Diencephalon (tissue), 1 donor: ENCODE results near the gene ELK1. TPM values are rescaled to one million over a fixed set of nuclear protein-coding genes. Genes with fewer than 3 reads are reported as not detected.

Experiments
- small RNA-seq: library from RNA; depleted of rRNA; stranded (forward); fragments of <200 nt; gene quantifications from one replicate; pipeline ENCODE3, GENCODE V24; 2014
- total RNA-seq: library from RNA; depleted of rRNA; stranded (reverse); fragments of >200 nt; gene quantifications from one replicate; pipeline ENCODE4 v1.2.3, GENCODE V29; 2014

ELK1 gene, protein sequence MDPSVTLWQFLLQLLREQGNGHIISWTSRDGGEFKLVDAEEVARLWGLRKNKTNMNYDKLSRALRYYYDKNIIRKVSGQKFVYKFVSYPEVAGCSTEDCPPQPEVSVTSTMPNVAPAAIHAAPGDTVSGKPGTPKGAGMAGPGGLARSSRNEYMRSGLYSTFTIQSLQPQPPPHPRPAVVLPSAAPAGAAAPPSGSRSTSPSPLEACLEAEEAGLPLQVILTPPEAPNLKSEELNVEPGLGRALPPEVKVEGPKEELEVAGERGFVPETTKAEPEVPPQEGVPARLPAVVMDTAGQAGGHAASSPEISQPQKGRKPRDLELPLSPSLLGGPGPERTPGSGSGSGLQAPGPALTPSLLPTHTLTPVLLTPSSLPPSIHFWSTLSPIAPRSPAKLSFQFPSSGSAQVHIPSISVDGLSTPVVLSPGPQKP
- total RNA-seq = 11.3 TPM

GRCh38 chrX:47650164-47651042 lies at the start of gene ELK1:
Gene ELK1 (minus strand): TSS chrX:47650563. CDS start chrX:47641441, 9,122 bp downstream.

DNA sequence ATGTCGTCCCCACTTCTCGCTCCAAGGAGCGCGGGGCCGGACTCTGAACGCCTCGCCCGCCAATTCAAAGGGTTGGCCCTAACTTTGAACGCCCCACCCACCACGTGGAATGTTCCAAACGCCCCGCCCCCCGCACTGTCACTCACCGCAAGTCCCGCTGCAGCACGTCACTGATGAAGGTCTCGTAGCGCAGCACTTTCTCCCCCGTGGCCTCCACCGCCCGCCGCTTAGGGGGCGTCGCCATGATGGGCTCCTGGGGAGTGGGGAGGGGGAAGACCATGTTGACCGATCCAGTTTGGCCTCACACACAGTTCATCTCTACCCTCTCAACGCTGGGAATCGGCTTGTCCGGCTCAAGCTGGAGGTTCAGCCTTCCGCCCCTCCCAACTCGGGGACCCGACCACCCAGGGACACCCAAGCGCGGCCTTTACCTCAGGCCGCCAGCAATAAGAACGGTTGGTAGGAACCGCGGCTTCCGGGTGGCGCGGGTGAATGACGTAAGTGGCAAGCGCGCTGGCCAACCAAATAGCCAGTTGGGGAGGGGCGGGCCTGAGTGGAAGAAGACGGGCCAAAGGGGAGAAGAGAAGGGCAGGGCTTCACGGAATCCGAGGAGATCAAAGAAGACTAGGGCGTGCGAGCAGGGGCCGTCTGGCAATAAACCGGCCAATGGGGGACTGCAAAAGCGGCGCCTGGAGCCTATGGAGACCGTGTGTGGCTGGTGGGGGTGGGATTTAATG lies 8.5 kb upstream of the ELK1 start, which contains the start of gene UXT:
Gene UXT (minus strand): TSS at position 497 of the 737 bp plus-strand sequence. CDS start 253 bp downstream, at position 244.

GRCh38 chrX:47629419-47630200 lies 20.8 kb downstream of the ELK1 start, which contains the start of gene CFP:
Gene CFP (minus strand): TSS chrX:47629930. CDS start chrX:47629844, 86 bp downstream.

DNA sequence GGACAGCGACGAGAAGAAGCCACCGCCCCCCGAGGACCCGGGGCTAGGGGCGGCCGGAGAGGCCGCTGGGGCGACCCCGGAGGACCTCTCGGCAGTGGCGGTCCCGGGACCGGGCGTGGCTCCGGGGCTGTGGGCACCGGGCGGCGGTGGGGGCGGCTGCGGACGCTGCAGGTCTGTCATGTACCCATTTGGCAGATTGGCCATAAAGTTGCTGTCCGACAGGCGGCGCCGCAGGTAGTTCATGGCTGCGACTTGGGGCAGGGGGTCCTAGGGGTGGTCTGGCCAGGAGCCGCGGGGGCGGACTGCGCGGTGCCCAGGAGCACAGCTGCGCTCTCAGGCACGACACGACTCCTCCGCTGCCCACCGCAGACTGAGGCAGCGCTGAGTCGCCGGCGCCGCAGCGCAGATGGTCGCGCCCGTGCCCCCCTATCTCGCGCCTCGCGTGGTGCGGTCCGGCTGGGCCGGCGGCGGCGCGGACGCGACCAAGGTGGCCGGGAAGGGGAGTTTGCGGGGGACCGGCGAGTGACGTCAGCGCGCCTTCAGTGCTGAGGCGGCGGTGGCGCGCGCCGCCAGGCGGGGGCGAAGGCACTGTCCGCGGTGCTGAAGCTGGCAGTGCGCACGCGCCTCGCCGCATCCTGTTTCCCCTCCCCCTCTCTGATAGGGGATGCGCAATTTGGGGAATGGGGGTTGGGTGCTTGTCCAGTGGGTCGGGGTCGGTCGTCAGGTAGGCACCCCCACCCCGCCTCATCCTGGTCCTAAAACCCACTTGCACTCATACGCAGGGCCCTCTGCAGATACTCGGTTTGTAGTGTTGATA lies 30.7 kb downstream of the ELK1 start, which contains the start of gene SYN1:
Gene SYN1 (minus strand): TSS at position 372 of the 817 bp plus-strand sequence. CDS start 129 bp downstream, at position 243.

Small RNA genes lying within 50 kb of the gene (small RNA-seq; reads per million reads assigned to genes)
- not detected for gene MIR4769

Other genes with a start within 250 kb of the ELK1 start
- gene ZNF41, start 167.3 kb downstream of the ELK1 start, total RNA-seq = 11.8 TPM
- 9.5 TPM for gene ARAF, start 89.4 kb downstream of the ELK1 start, total RNA-seq
- gene TIMP1, start 68.1 kb downstream of the ELK1 start, total RNA-seq = 6.0 TPM
- 36.7 TPM for gene SYN1, start 30.7 kb downstream of the ELK1 start, total RNA-seq
- gene CFP, start 20.6 kb downstream of the ELK1 start, total RNA-seq = 1.4 TPM
- gene UXT, start 8.6 kb upstream of the ELK1 start, total RNA-seq = 42.7 TPM
- 16.6 TPM for gene ZNF81, start 186.3 kb upstream of the ELK1 start, total RNA-seq